K562 (cell line): ENCODE measurements around the gene CHRNA3. TPM values are rescaled to one million over a fixed set of nuclear protein-coding genes. Genes with fewer than 3 reads are reported as not detected.

Experiments used
- ATAC-seq: fragments of 200-7000 bp; cut with Tn5 transposase; 3 replicates; pipeline ENCODE4 v1.9.1; 2020; ENCODE audit warnings: moderate library complexity
- BruUV-seq: library from RNA; stranded (reverse); fragments of 400-500 nt; replicated peaks from 2 replicates; lab custom pipeline; 2021; lab: Mats Ljungman, UMichigan
- CTCF ChIA-PET: fragments of 300-600 bp; formaldehyde crosslinking; extraction: SDS; loops from one replicate; lab custom pipeline; 2021; ENCODE audit warnings: low intra/inter-chr PET ratio; lab: Yijun Ruan, JAX
- POLR2A ChIA-PET: fragments of 300-600, 350-650 bp; sonication (Branson Sonifier 250); formaldehyde crosslinking; extraction: SDS; loops from one replicate; lab custom pipeline; 2021; ENCODE audit warnings: antibody characterized with exemption, inconsistent platforms; lab: Yijun Ruan, JAX
- DNase-seq, 4 experiments: peaks; one replicate each; pipeline versions ENCODE4 v3.0.0 to v3.0.0-alpha.2; 2011 to 2018; ENCODE audit warnings: low spot score in 3 of 4, mixed read lengths in 3 of 4; ENCODE audit errors: extremely low read depth in 1 of 4
- FAIRE-seq: peaks from 2 replicates; lab custom pipeline; 2011; peaks lifted over from hg19 to GRCh38; lab: Jason Lieb, UNC
- H2AFZ ChIP-seq: 2 replicates; pipeline ENCODE4 v1.6.0; 2011; ENCODE audit warnings: low read depth, low read length, control low read depth, inconsistent platforms
- H3K27ac ChIP-seq: fragments of 200-600 bp; 3 replicates; pipeline ENCODE4 v1.8.0; 2011; ENCODE audit warnings: low read depth, mild to moderate bottlenecking, control low read depth, inconsistent platforms, low read length, moderate library complexity, mixed read lengths; ENCODE audit errors: extremely low read depth
- H3K27me3 ChIP-seq, 2 experiments: fragments of 300-600 bp in 1 of 2; 2 replicates in 1 of 2; 3 replicates in 1 of 2; pipeline versions ENCODE4 v1.6.0 to v1.8.0; 2011; ENCODE audit warnings: inconsistent platforms in 2 of 2, low read length in 2 of 2, mild to moderate bottlenecking in 1 of 2, mixed read lengths in 1 of 2, moderate library complexity in 1 of 2; ENCODE audit not compliant: control insufficient read depth in 2 of 2, insufficient read depth in 2 of 2
- H3K36me3 ChIP-seq: fragments of 300-600 bp; 3 replicates; pipeline ENCODE4 v1.8.0; 2011; ENCODE audit warnings: mild to moderate bottlenecking, low read length, inconsistent platforms; ENCODE audit not compliant: control insufficient read depth, insufficient read depth
- H3K4me1 ChIP-seq, 2 experiments: fragments of 200-600 bp in 1 of 2; replicated peaks in 1 of 2; 2 replicates in 1 of 2; 3 replicates in 1 of 2; pipeline versions ENCODE4 v1.5.1 to v1.8.0; 2011; ENCODE audit warnings: inconsistent platforms in 2 of 2, low read length in 2 of 2, mild to moderate bottlenecking in 1 of 2, mixed read lengths in 1 of 2, moderate library complexity in 1 of 2; ENCODE audit not compliant: control insufficient read depth in 2 of 2, insufficient read depth in 2 of 2
- H3K4me2 ChIP-seq: 2 replicates; pipeline ENCODE4 v1.6.1; 2011; ENCODE audit warnings: low read length, control low read depth, inconsistent platforms, mixed read lengths; ENCODE audit not compliant: insufficient read depth
- H3K4me3 ChIP-seq: fragments of 200-600 bp; sonication (generic), shearing (Covaris generic); 2 replicates; pipeline ENCODE4 v1.5.1; 2016; ENCODE audit warnings: control low read depth, inconsistent platforms
- H3K79me2 ChIP-seq: fragments of 200-600 bp; 3 replicates; pipeline ENCODE4 v1.8.0; 2011; ENCODE audit warnings: low read length, inconsistent platforms; ENCODE audit not compliant: control insufficient read depth, insufficient read depth
- H3K9ac ChIP-seq, 2 experiments: 2 replicates each; pipeline versions ENCODE4 v1.6.0 to v1.6.1; 2011; ENCODE audit warnings: low read depth in 2 of 2, low read length in 2 of 2, control low read depth in 1 of 2, inconsistent platforms in 1 of 2, mild to moderate bottlenecking in 1 of 2, mixed read lengths in 1 of 2; ENCODE audit not compliant: insufficient read depth in 1 of 2
- H3K9me1 ChIP-seq: one replicate; pipeline ENCODE4 v1.6.0; 2011; ENCODE audit warnings: inconsistent platforms, mild to moderate bottlenecking, low read length, moderate library complexity; ENCODE audit not compliant: control insufficient read depth, insufficient read depth
- H3K9me3 ChIP-seq: replicated peaks from 2 replicates; pipeline ENCODE4 v1.5.1; 2011; ENCODE audit warnings: low read depth, low read length, inconsistent platforms; ENCODE audit not compliant: control insufficient read depth, insufficient read depth
- H4K20me1 ChIP-seq: replicated peaks from 2 replicates; pipeline ENCODE4 v1.6.1; 2011; ENCODE audit warnings: low read length, inconsistent platforms, mixed read lengths; ENCODE audit not compliant: control insufficient read depth, insufficient read depth
- BRD9 ChIP-seq: fragments of 450-650 bp; IDR thresholded peaks from 2 replicates; pipeline ENCODE4 v1.6.1; 2018; ENCODE audit warnings: low read depth; ENCODE audit not compliant: partially characterized antibody
- DNMT1 ChIP-seq: fragments of 450-650 bp; IDR thresholded peaks from 2 replicates; pipeline ENCODE4 v1.6.1; 2016; ENCODE audit warnings: antibody characterized with exemption, mild to moderate bottlenecking
- ELF2 ChIP-seq: fragments of 250-450 bp; sonication (Bioruptor Pico); IDR thresholded peaks from 2 replicates; pipeline ENCODE4 v1.5.0; 2021; ENCODE audit warnings: mild to moderate bottlenecking
- ESRRB ChIP-seq: fragments of 250-450 bp; sonication (Bioruptor Pico); IDR thresholded peaks from 2 replicates; pipeline ENCODE4 v1.5.0; 2020; ENCODE audit warnings: mild to moderate bottlenecking, moderate library complexity, borderline replicate concordance
- KLF1 ChIP-seq: fragments of 450-650 bp; IDR thresholded peaks from 2 replicates; pipeline ENCODE4 v1.6.1; 2016; ENCODE audit warnings: missing genetic modification characterization, missing compliant biosample characterization
- NFE2L1 ChIP-seq: fragments of 450-650 bp; IDR thresholded peaks from 2 replicates; pipeline ENCODE4 v1.6.1; 2016; ENCODE audit warnings: missing genetic modification characterization, low read depth, mild to moderate bottlenecking, missing compliant biosample characterization, moderate library complexity, borderline replicate concordance
- ZNF239 ChIP-seq: fragments of 250-450 bp; sonication (Bioruptor Pico); IDR thresholded peaks from 2 replicates; pipeline ENCODE4 v1.4.0; 2020; ENCODE audit warnings: mild to moderate bottlenecking
- WGBS: fragments of 100-300 bp; shearing (Covaris generic); methylation state at CpG from one replicate; pipeline ENCODE4 v1.1.6; 2016; ENCODE audit warnings: low coverage, mixed read lengths; ENCODE audit not compliant: insufficient coverage; ENCODE audit errors: missing lambda C conversion rate; 5-methylcytosine and 5-hydroxymethylcytosine counted together
- in situ Hi-C: fragments of 300-500 bp; cut with MboI; formaldehyde crosslinking; loops from 4 replicates; pipeline ENCODE4 v1.15.0; 2018; ENCODE audit warnings: inconsistent platforms, mixed read lengths
- intact Hi-C: fragments of 100-400 bp; cut with micrococcal nuclease; formaldehyde crosslinking; loops from 2 replicates; pipeline ENCODE4 v1.14.2; 2022
- polyA plus RNA-seq, 8 experiments: library from polyadenylated mRNA; depleted of rRNA in 4 of 8; stranded (reverse) in 5 of 8; unstranded in 3 of 8; fragments of >200 nt; fragmentation: Nextera tagmentation in 2 of 8; fragmentation: Illumina TruSeq in 1 of 8; extraction: Ambion mirVana in 2 of 8; extraction: Trizol in 1 of 8; gene quantifications; 2 replicates each; pipeline versions ENCODE4 v1.2.1 to v1.2.3, GENCODE V29; 2011 to 2014; ENCODE audit warnings: inconsistent platforms in 1 of 8, missing spikeins in 1 of 8
- total RNA-seq, 7 experiments: library from RNA; depleted of rRNA in 6 of 7; stranded (reverse); fragments of >200 nt in 6 of 7; fragmentation: Illumina TruSeq in 2 of 7; extraction: Trizol in 2 of 7; gene quantifications; 2 replicates each; pipeline versions ENCODE4 v1.2.1 to v1.2.3, GENCODE V29; 2011 to 2021; ENCODE audit warnings: low replicate concordance in 1 of 7
- TF ChIP-seq, protein P1 (sequence below): fragments of 450-650 bp; IDR thresholded peaks from 2 replicates; pipeline ENCODE4 v1.6.1; 2016

Gene CHRNA3
- total and polyA plus RNA-seq, 9 of the 15 experiments (the other 6 are each of a cell fraction or from before 2014, with no cell fraction given): 0.01 TPM; not detected in 8

- TF ChIP-seq, protein P1, sequence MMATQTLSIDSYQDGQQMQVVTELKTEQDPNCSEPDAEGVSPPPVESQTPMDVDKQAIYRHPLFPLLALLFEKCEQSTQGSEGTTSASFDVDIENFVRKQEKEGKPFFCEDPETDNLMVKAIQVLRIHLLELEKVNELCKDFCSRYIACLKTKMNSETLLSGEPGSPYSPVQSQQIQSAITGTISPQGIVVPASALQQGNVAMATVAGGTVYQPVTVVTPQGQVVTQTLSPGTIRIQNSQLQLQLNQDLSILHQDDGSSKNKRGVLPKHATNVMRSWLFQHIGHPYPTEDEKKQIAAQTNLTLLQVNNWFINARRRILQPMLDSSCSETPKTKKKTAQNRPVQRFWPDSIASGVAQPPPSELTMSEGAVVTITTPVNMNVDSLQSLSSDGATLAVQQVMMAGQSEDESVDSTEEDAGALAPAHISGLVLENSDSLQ: no peak
- no peak for TF ChIP-seq BRD9
- TF ChIP-seq NFE2L1 (tag): no peak
- no peak for TF ChIP-seq KLF1 (tag)
- no peak for TF ChIP-seq ESRRB (CRISPR knock-in tag)
- no peak for TF ChIP-seq DNMT1
- no peak for TF ChIP-seq ZNF239 (CRISPR knock-in tag)
- no peak for TF ChIP-seq ELF2 (CRISPR knock-in tag)
- Histone ChIP-seq H3K9me3 (no peaks in the 10 kb centered on the region), H3K36me3 (no peaks in the 10 kb centered on the region), H4K20me1 (peaks cover 5% of the 10 kb centered on the region; the same call in 1 of the 2 replicates), H3K4me1 (no peaks in the 10 kb centered on the region), H3K9me1 (no peaks in the 10 kb centered on the region), H3K79me2 (no peaks in the 10 kb centered on the region), H3K27me3 (peaks cover 41 to 66% of the 10 kb centered on the region in 2 experiments), H3K9ac (no peak overlapping the region), H3K4me3 (no peak overlapping the region), H3K4me2 (no peak overlapping the region), H3K27ac (no peak overlapping the region), H2AFZ (no peak overlapping the region)
- ChIA-PET CTCF (interaction anchor here (0.6 kb wide), 1 partner anchor 1692 kb away, joined by 3 read pairs; no protein-coding TSS in a partner anchor), POLR2A (no interaction called here)
- WGBS: 0% methylated on average over 6 of the region's 6 CpGs
- no peak for FAIRE-seq
- ATAC-seq: no peak
- intact Hi-C loops: no loop called here
- DNase-seq: no peak
- in situ Hi-C loops: no loop called here
- BruUV-seq: no TSS peak
Measured at GRCh38 chr15:78628227-78628626, 7.4 kb upstream of the CHRNA3 start.
